A549 (cell line): Measurements from ENCODE around the gene NDUFAF4.

Source experiments
- CEBPB ChIP-seq, 2 experiments: fragments of >200 bp in 1 of 2; sonication (Bioruptor Twin) in 1 of 2; formaldehyde crosslinking in 1 of 2; IDR thresholded peaks; 2 replicates each; pipeline ENCODE4 v1.6.1; 2012 to 2016
- CHD2 ChIP-seq: fragments of 150-350 bp; IDR thresholded peaks from 2 replicates; pipeline ENCODE4 v1.6.1; 2014; ENCODE audit warnings: low read length; ENCODE audit not compliant: partially characterized antibody
- ESRRA ChIP-seq: fragments of 150-350 bp; IDR thresholded peaks from 2 replicates; pipeline ENCODE4 v1.6.1; 2014; ENCODE audit warnings: mild to moderate bottlenecking, low read length, borderline replicate concordance
- HDAC2 ChIP-seq: fragments of 200-600 bp; sonication (generic); IDR thresholded peaks from 2 replicates; pipeline ENCODE4 v1.6.1; 2016
- PHF8 ChIP-seq: fragments of 200-600 bp; sonication (generic); IDR thresholded peaks from 2 replicates; pipeline ENCODE4 v1.6.1; 2016; ENCODE audit warnings: low read depth, mild to moderate bottlenecking, antibody characterized with exemption, moderate library complexity, borderline replicate concordance
- POLR2A ChIP-seq: IDR thresholded peaks from 2 replicates; pipeline ENCODE4 v1.6.1; 2012; ENCODE audit warnings: mild to moderate bottlenecking, low read length
- RCOR1 ChIP-seq: fragments of 150-350 bp; IDR thresholded peaks from 2 replicates; pipeline ENCODE4 v1.6.1; 2014; ENCODE audit warnings: antibody characterized with exemption, low read length, low read depth
- RFX5 ChIP-seq: fragments of 450-650 bp; IDR thresholded peaks from 2 replicates; pipeline ENCODE4 v1.7.1; 2014; ENCODE audit warnings: antibody characterized with exemption, mild to moderate bottlenecking, moderate library complexity
- SREBF2 ChIP-seq: fragments of 450-650 bp; IDR thresholded peaks from 2 replicates; pipeline ENCODE4 v1.6.1; 2014; ENCODE audit warnings: mild to moderate bottlenecking, moderate library complexity
- TF ChIP-seq, protein P1 (sequence below): fragments of >200 bp; sonication (Bioruptor Twin); formaldehyde crosslinking; IDR thresholded peaks from 3 replicates; pipeline ENCODE4 v1.5.1; 2016
- TF ChIP-seq, protein P2 (sequence below): IDR thresholded peaks from 2 replicates; pipeline ENCODE4 v1.6.1; 2012
- TF ChIP-seq, protein P3 (sequence below): fragments of 450-650 bp; IDR thresholded peaks from 2 replicates; pipeline ENCODE4 v1.6.1; 2014; ENCODE audit warnings: antibody characterized with exemption

DNA sequence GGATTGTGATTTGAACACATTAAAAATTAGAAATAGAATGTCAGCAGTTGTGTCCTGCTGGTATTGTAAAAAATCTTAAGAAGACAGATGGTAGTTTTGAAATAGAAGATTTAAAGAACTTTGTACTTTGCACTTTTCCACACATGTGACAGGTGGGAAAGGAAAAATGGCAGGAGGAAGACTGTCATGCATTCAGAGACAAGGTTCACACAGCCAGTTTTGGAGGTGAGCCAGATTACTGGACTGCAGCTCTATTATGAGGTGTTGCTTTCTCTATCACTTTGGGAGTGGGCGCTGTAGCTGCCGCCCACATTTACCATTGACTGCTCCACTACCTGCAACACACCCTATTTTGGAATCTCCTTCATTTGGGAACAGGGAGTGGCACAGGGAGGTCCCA lies 12.1 kb upstream of the NDUFAF4 start:
- TF ChIP-seq CHD2 (no peak), SREBF2 (no peak), CEBPB (IDR thresholded peaks at IDR 0.05) (no peak), ESRRA (no peak), RFX5 (no peak), POLR2A (no peak), RCOR1 (no peak), HDAC2 (no peak), PHF8 (no peak)
- TF ChIP-seq, protein P1, sequence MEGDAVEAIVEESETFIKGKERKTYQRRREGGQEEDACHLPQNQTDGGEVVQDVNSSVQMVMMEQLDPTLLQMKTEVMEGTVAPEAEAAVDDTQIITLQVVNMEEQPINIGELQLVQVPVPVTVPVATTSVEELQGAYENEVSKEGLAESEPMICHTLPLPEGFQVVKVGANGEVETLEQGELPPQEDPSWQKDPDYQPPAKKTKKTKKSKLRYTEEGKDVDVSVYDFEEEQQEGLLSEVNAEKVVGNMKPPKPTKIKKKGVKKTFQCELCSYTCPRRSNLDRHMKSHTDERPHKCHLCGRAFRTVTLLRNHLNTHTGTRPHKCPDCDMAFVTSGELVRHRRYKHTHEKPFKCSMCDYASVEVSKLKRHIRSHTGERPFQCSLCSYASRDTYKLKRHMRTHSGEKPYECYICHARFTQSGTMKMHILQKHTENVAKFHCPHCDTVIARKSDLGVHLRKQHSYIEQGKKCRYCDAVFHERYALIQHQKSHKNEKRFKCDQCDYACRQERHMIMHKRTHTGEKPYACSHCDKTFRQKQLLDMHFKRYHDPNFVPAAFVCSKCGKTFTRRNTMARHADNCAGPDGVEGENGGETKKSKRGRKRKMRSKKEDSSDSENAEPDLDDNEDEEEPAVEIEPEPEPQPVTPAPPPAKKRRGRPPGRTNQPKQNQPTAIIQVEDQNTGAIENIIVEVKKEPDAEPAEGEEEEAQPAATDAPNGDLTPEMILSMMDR: no peak
- TF ChIP-seq, protein P2, sequence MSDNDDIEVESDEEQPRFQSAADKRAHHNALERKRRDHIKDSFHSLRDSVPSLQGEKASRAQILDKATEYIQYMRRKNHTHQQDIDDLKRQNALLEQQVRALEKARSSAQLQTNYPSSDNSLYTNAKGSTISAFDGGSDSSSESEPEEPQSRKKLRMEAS: no peak
- TF ChIP-seq, protein P3, sequence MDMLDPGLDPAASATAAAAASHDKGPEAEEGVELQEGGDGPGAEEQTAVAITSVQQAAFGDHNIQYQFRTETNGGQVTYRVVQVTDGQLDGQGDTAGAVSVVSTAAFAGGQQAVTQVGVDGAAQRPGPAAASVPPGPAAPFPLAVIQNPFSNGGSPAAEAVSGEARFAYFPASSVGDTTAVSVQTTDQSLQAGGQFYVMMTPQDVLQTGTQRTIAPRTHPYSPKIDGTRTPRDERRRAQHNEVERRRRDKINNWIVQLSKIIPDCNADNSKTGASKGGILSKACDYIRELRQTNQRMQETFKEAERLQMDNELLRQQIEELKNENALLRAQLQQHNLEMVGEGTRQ: no peak
